Liver (tissue), 3 donors: ENCODE data around the gene H2BW1.

ENCODE experiments used
- JUND ChIP-seq, 2 donors: IDR thresholded peaks; 2 replicates each; pipeline ENCODE4 v1.6.1; 2016; ENCODE audit warnings: antibody characterized with exemption in 2 of 2
- RAD21 ChIP-seq, 2 donors: IDR thresholded peaks; 2 replicates each; pipeline ENCODE4 v1.6.1; 2016; ENCODE audit warnings: antibody characterized with exemption in 2 of 2, mild to moderate bottlenecking in 2 of 2
- SP1 ChIP-seq: IDR thresholded peaks from 2 replicates; pipeline ENCODE4 v1.6.1; 2018; ENCODE audit warnings: antibody characterized with exemption, mild to moderate bottlenecking
- TAF1 ChIP-seq: conservative IDR thresholded peaks from 2 replicates; pipeline ENCODE4 v1.6.1; 2016; ENCODE audit warnings: antibody characterized with exemption, mild to moderate bottlenecking
- YY1 ChIP-seq: IDR thresholded peaks from 2 replicates; pipeline ENCODE4 v1.6.1; 2016; ENCODE audit warnings: antibody characterized with exemption, mild to moderate bottlenecking
- TF ChIP-seq, protein P1 (sequence below): IDR thresholded peaks from 2 replicates; pipeline ENCODE4 v1.6.1; 2016; ENCODE audit warnings: antibody characterized with exemption, mild to moderate bottlenecking
- TF ChIP-seq, protein P2 (sequence below): fragments of 150-350 bp; IDR thresholded peaks from 2 replicates; pipeline ENCODE4 v1.5.1; 2017; ENCODE audit warnings: improper control_type of control experiment, low read depth, low read length; ENCODE audit not compliant: missing input control
- TF ChIP-seq, protein P3 (sequence below): IDR thresholded peaks from 2 replicates; pipeline ENCODE4 v1.6.1; 2016; ENCODE audit warnings: antibody characterized with exemption
- TF ChIP-seq, protein P4 (sequence below): IDR thresholded peaks from 2 replicates; pipeline ENCODE4 v1.6.1; 2016; ENCODE audit warnings: antibody characterized with exemption
- donor health status: healthy.
- donor health status: healthy.

DNA sequence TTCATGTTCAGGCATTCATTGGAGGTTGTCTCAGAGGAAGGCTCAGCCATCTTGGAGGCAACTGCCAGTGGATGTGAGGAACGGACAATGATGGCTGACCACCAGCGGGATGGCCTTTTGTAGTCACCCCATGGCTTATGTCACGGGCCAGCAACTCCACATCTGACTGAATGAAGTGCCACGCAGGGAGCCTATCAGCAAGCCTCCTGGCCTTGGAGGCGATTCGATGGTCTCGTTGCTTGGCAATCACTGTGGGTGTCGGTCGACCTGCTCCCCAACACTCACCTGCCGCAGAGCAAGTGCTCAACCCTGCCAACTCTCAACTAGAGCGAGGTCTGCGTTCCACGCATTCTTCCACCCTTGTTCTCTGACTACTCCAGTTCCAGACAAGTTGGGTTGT, 33.7 kb upstream of the H2BW1 start:
- TF ChIP-seq, protein P1, sequence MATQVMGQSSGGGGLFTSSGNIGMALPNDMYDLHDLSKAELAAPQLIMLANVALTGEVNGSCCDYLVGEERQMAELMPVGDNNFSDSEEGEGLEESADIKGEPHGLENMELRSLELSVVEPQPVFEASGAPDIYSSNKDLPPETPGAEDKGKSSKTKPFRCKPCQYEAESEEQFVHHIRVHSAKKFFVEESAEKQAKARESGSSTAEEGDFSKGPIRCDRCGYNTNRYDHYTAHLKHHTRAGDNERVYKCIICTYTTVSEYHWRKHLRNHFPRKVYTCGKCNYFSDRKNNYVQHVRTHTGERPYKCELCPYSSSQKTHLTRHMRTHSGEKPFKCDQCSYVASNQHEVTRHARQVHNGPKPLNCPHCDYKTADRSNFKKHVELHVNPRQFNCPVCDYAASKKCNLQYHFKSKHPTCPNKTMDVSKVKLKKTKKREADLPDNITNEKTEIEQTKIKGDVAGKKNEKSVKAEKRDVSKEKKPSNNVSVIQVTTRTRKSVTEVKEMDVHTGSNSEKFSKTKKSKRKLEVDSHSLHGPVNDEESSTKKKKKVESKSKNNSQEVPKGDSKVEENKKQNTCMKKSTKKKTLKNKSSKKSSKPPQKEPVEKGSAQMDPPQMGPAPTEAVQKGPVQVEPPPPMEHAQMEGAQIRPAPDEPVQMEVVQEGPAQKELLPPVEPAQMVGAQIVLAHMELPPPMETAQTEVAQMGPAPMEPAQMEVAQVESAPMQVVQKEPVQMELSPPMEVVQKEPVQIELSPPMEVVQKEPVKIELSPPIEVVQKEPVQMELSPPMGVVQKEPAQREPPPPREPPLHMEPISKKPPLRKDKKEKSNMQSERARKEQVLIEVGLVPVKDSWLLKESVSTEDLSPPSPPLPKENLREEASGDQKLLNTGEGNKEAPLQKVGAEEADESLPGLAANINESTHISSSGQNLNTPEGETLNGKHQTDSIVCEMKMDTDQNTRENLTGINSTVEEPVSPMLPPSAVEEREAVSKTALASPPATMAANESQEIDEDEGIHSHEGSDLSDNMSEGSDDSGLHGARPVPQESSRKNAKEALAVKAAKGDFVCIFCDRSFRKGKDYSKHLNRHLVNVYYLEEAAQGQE = no peak
- TF ChIP-seq, protein P2, sequence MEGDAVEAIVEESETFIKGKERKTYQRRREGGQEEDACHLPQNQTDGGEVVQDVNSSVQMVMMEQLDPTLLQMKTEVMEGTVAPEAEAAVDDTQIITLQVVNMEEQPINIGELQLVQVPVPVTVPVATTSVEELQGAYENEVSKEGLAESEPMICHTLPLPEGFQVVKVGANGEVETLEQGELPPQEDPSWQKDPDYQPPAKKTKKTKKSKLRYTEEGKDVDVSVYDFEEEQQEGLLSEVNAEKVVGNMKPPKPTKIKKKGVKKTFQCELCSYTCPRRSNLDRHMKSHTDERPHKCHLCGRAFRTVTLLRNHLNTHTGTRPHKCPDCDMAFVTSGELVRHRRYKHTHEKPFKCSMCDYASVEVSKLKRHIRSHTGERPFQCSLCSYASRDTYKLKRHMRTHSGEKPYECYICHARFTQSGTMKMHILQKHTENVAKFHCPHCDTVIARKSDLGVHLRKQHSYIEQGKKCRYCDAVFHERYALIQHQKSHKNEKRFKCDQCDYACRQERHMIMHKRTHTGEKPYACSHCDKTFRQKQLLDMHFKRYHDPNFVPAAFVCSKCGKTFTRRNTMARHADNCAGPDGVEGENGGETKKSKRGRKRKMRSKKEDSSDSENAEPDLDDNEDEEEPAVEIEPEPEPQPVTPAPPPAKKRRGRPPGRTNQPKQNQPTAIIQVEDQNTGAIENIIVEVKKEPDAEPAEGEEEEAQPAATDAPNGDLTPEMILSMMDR = no peak
- TF ChIP-seq RAD21 (IDR thresholded peaks at IDR 0.05) (no peak), TAF1 (no peak), YY1 (no peak), JUND (IDR thresholded peaks at IDR 0.05) (no peak), SP1 (no peak)
- TF ChIP-seq, protein P3, sequence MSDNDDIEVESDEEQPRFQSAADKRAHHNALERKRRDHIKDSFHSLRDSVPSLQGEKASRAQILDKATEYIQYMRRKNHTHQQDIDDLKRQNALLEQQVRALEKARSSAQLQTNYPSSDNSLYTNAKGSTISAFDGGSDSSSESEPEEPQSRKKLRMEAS = no peak
- TF ChIP-seq, protein P4, sequence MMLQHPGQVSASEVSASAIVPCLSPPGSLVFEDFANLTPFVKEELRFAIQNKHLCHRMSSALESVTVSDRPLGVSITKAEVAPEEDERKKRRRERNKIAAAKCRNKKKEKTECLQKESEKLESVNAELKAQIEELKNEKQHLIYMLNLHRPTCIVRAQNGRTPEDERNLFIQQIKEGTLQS = no peak
